HFF-Myc (cell line): Measurements from ENCODE around the gene CES3.

Experiments used
- DNase-seq: peaks from one replicate; pipeline ENCODE4 v3.0.0-alpha.2; 2011; ENCODE audit warnings: low read depth; ENCODE audit errors: extremely low read depth
- H3K4me3 ChIP-seq: replicated peaks from 2 replicates; pipeline ENCODE4 v1.5.1; 2011; ENCODE audit warnings: low read depth, mild to moderate bottlenecking, control low read depth, low read length
- TF ChIP-seq, protein P1 (sequence below): IDR thresholded peaks from 2 replicates; pipeline ENCODE4 v1.5.1; 2012; ENCODE audit warnings: mild to moderate bottlenecking, low read depth, low read length, control low read depth; ENCODE audit errors: missing control alignments

Gene CES3

GRCh38 chr16:66945939-66946338, 15.1 kb upstream of the CES3 start:
- no peak overlapping the region for H3K4me3 ChIP-seq
- TF ChIP-seq, protein P1, sequence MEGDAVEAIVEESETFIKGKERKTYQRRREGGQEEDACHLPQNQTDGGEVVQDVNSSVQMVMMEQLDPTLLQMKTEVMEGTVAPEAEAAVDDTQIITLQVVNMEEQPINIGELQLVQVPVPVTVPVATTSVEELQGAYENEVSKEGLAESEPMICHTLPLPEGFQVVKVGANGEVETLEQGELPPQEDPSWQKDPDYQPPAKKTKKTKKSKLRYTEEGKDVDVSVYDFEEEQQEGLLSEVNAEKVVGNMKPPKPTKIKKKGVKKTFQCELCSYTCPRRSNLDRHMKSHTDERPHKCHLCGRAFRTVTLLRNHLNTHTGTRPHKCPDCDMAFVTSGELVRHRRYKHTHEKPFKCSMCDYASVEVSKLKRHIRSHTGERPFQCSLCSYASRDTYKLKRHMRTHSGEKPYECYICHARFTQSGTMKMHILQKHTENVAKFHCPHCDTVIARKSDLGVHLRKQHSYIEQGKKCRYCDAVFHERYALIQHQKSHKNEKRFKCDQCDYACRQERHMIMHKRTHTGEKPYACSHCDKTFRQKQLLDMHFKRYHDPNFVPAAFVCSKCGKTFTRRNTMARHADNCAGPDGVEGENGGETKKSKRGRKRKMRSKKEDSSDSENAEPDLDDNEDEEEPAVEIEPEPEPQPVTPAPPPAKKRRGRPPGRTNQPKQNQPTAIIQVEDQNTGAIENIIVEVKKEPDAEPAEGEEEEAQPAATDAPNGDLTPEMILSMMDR = no peak
- no peak for DNase-seq

- DNase-seq = no peak
- H3K4me3 ChIP-seq = no peak overlapping the region
- TF ChIP-seq, protein P1 = no peak
Measured at GRCh38 chr16:66946541-66946940, 14.5 kb upstream of the CES3 start.

- no peak overlapping the region for H3K4me3 ChIP-seq
- TF ChIP-seq, protein P1 = no peak
- DNase-seq = no peak
Measured at GRCh38 chr16:66946974-66947301, 14.1 kb upstream of the CES3 start.

- H3K4me3 ChIP-seq = peak overlapping the region; percentile 43
- DNase-seq = peak; percentile 74
- TF ChIP-seq, protein P1 = peak; percentile 88
Measured at GRCh38 chr16:66947302-66948065, 13.6 kb upstream of the CES3 start.

GRCh38 chr16:66948134-66948836, 12.8 kb upstream of the CES3 start:
- DNase-seq = no peak
- TF ChIP-seq, protein P1 = no peak
- peak overlapping the region; percentile 43 for H3K4me3 ChIP-seq

GRCh38 chr16:66948837-66949225, 12.2 kb upstream of the CES3 start:
- DNase-seq = no peak
- peak overlapping the region; percentile 43 for H3K4me3 ChIP-seq
- TF ChIP-seq, protein P1 = no peak
